NCI-H1092 treated with DMSO at 0.1 percent for 48 hours (cell line): Measurements from ENCODE around the gene PSMD10.

Source experiments
- DNase-seq: peaks from one replicate; lab custom pipeline; 2025; lab: John Stamatoyannopoulos, UW

Gene PSMD10, protein sequence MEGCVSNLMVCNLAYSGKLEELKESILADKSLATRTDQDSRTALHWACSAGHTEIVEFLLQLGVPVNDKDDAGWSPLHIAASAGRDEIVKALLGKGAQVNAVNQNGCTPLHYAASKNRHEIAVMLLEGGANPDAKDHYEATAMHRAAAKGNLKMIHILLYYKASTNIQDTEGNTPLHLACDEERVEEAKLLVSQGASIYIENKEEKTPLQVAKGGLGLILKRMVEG

DNA sequence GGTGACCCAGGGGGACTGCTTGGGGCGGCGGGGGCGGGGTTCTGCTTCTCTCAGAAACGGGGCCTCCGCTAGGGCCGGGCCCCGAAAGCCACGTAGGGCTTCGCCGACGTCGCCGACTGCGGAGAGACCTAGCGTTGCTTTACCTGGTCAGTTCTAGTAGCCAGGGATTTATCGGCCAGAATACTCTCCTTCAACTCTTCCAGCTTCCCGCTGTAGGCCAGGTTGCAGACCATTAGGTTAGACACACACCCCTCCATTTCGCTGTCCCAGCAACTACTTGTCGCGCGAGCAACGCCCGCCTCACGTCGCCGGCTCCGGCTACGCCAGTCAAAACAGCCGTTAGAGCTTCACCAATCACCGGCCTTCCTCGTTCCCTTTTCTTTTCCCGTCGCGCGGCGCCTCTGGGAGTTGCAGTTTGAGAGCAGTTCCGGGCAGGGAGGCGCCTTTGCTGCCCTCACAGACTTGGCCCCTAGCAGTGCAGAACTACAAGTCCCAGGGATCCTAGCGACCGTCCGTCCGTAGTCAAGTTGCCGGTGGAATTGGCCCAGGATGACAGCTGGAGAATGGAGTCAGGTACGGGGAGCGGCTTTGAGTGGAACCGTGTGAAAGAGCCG, at the start of gene PSMD10, which contains the start of gene ATG4A:
Gene PSMD10 (minus strand): TSS at position 279 of the 614 bp plus-strand sequence. CDS start 22 bp downstream, at position 257.
Gene ATG4A (plus strand): TSS at position 515 of the 614 bp plus-strand sequence. CDS start 49 bp downstream, at position 564.
- peak; percentile 96 for DNase-seq

DNA sequence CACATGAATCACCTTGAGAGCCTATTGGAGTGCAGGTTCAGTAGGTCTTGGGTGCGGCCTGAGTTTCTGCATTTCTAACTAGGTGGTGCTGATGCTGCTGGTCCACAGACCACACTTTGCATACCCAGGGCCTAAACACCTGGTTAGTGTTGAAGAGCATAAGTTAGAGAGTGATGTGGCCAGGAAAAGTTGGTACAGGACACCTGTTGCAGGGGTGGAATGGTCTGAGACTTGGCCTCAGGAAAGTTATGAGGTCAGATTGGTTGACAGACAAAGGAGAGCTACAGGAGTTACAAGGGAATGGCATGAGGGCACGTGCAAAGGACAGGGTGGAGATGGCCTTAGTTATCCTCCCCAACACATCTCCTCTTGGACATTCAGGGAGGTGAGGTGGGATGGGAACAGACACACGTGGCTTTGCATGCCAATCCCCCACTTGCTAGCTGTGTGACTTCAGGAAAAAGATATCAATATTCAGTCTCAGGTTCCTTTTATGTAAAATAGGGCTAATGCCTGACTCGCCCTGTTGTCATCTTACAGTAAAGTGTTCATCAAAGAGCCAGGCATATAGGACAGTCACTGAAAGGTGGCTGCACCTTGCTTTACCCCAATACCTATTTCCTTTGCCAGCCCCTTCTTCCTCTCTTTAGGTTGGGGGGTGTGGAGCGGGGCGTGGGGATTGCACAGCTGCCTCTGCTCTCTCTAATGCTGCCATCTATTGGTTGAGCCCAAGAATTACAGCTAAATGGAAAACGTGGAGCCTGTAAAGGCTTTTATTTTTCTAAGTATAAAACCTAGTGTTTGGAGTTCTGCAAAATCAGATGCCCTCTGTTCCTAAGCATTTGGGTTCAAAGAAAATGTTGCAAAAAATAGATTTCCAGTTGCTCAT, 47.7 kb upstream of the PSMD10 start:
- DNase-seq, result peak; percentile 2

DNA sequence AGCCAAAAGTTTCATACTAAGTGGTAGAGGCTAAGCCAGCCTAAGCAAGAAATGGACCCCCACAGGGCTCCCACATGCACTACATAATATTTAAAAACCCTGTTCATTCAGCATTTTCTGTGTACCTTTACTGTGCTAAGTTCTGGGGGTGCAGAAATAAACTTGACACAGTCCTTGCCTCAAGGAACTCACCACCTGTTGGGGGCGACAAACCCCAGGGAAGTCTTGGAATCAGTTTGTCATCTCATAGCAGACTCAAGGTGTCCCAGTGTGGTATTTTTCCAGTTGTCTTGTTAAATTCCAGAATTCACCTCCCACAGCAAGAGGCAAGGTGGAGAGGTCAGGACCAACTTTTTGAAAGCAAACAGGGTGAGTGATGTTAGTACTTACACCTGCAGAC, 43.4 kb upstream of the PSMD10 start:
- DNase-seq, result no peak

DNA sequence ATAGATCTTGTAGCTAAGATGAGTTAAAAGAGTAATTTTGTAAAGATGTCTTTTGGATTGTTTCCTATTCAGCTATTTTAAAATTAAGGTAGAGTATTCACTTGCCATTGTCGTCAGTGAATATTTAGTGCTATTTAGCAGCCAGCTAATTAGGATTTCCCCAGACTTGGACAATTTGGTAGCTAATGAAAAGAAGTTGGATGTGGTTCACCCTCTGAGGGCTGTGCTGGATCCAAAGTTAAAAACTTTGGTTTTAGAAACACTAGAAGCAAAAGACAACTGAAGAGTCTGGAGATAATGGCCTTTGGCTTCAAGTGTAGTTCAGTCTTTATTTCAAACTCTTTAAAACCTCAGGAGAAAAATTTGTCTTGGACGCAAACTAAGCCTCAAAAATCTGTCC, 41.5 kb upstream of the PSMD10 start:
- no peak for DNase-seq

DNA sequence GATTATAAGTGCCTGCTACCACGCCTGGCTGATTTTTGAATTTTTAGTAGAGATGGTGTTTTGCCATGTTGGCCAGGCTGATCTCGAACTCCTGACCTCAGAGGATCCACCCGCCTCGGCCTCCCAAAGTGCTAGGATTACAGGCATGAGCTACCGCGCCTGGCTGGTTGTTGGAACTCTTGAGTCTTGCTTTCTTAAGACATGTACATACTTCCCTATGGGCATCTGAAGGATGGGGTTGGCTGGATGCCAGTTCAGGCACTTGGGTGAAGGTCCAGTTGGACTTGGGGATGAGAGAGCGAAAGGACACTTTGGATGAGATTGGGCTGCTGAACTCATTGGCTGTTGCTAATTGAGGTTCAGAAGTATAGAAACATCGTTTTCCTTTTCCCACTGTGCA, 40.7 kb upstream of the PSMD10 start:
- DNase-seq, result no peak

DNA sequence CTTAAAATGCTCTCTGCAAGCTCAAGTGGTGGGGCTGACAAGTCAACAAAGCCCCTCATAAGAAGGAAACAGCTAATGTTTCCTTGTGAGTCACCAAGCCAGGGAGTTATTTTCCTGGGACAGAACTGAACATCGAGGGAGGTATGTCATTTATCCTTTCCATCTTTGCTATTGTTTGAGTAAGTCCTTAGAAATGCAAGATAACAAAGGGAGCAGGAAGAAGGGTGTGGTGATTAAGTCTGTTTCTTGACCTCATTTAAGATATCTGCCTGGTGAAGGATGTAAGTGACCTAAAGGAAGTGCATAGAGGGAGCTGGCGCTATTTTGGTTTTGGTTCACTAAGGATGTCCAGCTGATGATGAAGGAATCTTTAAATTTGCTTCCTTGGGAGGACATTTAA, 40.1 kb upstream of the PSMD10 start:
- no peak for DNase-seq

DNA sequence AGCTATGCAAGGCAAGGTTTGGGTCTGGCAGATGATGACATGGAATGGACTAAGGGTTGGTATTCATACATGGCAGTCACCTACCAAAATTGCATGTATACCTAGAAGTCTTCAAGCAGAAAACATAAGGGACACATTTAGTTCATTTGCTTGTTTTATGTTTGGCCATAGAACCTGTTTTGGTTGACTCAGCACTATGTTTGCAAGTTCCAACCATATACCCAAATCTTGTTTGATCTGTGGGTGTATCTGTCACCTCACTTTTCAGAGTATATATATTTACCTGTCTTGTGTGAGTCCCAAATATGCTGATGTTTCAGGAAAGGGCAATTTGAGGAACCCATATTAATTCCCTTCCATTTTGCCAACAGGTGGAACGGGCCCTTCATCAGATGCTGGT, 39.5 kb upstream of the PSMD10 start:
- DNase-seq, result no peak

DNA sequence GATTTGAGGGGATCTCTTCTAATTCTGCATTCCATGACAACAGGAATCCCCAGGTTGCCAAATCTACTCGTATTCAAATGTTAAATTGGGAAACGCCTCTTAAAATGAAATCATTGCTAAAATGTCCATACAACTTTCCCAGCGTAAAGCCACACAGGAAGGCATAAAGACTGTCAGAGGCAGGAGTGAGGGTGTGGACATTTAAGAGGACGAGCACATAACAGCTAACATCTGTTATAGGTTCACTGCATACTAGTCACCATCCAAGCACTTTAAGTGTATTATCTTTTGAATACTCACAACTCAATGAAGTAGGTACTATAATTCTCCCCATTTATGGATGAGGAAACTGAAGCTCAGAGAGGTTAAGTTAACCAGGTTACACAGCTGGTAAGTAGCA, 35.8 kb upstream of the PSMD10 start:
- DNase-seq, result no peak

DNA sequence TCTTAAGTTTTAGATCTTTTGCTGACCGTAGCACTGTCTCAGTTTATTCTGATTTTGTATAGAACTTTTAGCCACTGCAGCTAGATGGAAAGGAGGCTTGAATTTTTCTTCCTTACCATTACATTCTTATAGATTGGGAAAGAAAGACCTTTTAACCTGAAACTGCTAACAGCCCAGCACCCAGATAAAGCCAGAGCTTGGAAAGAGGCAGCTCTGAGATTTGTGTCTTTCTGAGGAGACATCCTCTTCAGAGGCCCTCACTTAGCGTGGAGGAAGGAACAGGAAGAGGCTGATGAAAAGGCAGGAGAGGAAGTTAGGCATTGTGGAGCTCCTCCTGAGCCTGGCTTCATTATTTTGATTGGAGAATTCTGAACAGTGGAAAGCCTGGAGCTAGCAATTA, 35.3 kb upstream of the PSMD10 start:
- no peak for DNase-seq

DNA sequence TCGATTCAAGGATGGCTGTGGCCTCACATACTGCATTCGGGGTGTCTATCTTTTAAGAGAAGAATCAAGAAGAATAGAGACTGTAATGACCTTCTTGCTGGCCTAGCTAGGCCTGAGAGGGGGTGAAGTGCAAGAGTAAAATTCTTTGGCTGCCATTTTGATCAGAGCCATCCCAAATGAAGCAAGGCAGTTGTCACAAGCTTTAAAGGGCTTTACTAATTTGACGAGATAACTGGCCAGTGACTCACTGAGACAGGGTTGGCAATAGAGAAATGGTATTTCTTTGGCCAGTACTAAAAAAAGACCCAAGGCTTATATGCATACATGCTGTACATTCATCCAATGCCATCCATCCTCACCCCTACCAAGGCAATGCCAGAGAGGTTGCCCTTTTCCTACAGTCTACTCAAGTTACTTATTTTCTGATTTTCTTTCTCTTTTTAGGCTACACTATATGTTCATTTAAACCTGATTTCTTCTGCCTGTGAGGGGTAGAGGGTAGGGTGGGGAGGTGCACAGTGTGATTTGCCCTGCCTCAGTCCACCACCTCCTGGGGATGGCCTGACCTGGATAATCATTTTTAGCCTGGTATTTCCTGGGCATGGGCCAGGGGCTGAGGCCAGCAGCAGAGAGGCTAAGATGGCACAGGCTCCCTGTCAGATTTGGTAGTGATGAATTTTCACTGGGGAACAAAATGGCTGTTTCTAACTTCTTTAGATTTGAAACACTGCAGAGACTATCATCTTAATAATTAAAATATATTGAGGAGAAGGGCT, 32.4 kb upstream of the PSMD10 start:
- DNase-seq, result no peak

DNA sequence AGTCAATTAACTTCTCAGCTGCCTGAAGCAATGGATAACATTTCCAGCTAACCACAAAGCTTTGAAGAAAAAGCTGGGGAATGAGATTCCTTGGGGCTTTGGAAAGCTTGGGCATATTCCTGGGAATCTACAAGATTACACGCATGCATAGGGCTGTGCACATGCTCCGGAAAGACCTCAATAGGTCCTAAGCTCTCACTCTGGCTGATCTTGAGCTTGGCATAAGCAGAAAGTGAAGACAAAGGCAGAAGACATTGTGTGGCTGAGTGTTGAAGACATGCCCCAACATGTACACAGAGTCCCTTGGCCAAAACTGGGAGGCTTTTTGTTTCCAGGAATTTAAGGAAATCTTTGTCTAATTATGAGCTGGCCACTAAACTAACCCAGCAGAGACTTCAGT, 31.4 kb upstream of the PSMD10 start:
- DNase-seq, result no peak

DNA sequence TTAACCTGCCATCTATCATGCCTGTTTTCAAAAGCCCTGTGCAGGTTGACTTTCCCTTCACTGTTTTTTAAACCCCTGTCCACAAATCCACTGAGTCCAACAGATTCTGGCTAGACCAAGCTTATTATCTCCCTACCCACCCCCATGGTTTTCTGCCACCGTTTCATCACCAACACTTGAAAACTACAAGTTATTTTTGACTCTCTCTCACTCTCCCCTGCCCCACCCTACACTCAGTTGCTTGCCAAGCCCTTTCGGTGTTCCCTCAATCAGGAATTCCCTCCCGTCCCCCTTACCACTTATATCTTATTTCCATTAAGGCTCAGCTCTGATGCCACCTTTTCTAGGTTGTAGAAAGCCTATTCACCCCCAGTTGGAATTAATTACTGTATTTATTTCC, 29.9 kb upstream of the PSMD10 start:
- DNase-seq, result no peak

DNA sequence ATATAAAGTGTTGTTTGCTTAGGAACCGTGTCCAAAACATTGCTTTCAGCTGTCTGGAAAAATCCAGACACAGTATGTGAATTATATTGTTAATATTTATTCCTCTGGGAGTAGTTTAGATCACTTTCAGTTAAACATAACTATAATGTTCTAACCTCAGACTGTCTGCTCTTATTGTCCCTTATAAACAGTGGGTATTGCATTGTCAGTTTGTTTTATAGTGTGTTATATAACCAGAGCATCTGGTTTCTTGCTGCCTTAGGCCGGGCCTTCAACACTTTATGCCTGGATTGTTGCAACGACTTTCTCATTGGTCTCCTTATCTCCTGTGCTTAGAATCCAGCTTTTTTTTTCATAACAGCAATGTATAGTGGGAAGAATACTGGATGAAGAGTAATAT, 26.6 kb upstream of the PSMD10 start:
- DNase-seq, result no peak

DNA sequence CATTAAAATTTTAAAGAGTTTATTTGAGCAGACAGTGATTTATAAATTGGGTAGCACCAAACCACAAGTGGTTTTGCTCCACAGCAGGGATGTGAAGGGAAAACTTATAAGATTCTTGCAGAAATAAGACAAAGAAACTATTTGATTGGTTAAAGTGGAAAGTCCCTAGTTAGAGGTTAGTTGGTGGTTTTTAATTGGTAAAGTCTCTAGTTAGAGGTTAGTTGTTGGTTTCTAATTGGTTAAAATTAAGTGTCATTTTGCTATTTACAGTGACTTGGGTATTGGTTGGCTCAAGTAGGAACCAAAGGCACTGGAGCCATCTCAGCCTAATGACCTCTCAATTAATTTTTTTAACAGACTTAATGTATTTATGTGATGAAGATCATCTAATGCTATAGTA, 23.2 kb upstream of the PSMD10 start:
- DNase-seq, result no peak

DNA sequence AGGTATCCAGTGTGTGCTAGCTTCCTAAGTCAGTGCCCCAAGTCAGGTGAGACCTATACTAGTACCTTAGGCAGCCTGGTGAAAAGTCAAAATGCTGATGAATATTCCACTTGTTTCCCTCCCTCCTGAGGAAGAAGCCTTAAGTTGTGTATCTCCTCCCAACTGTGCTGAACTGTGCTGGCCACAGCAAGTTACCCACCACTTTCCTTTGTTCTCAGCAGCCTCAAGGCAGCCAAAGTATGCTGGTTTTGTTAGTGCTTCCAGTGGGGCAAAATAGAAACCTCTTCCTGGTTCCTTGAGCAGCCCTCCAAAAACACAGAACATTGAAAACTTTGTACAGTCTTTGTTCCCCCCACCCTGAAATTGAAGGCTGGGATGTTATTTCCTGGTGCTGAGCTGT, 14.1 kb upstream of the PSMD10 start:
- no peak for DNase-seq

DNA sequence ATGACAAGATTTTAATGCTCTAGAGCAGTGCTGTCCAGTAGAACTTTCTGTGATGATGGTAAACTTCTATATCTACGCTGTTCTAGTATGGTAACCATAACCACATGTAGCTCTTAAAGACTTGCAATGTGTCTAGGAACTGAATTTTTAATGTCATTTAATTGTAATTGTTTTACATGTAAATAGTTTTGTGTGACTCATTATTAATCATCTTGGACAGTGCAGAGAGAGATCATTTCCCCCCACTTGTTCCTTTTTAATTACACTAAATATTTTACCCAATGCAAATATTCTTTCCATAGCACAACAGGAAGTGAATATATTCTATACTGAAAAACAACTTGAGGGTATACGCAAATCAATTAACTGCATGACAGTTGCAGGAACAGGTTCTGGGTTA, 6.0 kb upstream of the PSMD10 start:
- DNase-seq, result no peak

DNA sequence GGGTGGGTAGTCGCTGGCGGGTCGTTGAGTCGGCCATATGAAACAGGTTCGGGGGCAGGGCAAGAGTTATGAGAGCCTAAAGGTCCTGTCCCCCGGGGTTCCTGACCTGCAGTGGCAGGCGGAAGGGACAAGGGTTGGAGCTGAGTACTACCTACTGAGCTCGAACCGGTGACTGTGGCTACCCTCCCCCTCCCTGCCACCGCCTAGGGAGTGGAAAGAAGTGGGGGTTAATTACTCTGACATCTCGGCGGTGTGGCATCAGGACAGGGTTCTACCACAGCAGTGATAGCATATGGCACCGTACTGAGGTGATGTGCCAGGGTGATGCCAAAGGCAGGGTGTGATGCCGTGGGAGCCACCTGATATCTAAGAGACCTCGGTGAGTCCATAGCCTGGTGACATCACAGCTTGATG, 543 bp upstream of the PSMD10 start:
- DNase-seq, result peak; percentile 35

DNA sequence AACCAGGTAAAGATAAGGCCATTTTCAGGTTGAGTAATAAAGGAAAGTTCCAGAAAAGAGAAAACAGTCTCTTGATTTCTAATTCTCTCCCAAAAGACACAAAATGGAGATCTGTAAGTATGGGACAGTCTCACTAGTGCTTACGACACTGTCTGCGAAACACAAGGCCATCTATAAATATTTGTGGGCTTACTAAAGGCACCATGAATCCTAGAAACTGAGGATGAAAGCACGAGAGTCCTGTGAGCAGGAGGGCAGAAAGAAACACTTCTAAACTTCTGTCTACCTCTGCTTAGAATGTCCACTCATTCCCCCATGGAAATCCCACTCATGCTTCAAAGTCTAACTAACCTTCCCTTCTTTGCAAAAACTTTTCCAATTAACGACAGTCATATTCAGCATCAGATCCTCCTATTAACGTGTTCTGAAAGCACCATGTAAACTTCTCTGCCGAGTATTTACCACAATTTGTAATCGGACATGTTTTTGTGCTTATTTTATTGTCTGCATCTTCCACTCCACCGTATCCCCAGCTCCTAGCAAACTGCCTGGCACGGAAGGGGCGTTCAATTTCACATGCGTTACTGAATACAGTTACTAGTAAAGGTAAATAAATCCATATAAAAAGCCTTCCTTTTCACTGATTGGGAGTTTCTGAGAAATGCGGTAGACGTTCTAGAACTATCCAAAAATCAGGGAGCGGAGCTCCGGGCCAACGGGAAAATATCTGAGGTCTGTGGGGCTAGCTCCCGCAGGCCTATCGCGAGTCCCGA, 665 bp downstream of the PSMD10 start:
- DNase-seq, result no peak

DNA sequence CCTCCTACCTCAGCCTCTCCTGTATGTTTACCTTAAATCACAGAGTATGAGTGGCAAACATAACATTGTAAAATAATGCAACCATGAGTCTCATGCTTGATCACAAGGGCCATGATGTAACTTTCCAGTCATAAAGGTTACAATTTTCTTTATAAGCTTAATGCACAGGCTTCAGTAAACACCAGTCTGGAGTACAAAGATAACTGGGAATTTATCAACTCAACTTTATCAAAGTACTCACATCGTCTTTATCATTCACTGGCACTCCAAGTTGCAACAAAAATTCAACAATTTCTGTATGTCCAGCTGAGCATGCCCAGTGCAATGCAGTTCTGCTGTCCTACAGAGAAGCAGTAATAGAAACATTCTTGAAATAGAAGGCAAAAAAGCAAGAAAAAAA, 2.8 kb downstream of the PSMD10 start:
- no peak for DNase-seq

DNA sequence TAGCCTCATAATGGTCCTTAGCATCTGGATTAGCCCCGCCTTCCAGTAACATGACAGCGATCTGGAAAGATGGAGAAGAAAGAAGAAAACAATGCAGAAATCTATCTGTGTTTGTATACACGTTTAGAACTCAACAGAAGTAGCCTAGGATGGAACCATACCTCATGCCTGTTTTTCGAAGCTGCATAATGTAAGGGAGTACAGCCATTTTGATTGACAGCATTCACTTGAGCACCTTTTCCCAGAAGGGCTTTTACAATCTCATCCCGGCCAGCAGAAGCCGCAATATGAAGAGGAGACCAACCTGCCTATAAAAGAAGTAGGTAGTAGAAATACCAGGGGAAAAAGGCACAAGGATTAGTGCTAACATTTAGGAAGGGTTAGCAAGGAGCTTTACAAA, 3.5 kb downstream of the PSMD10 start:
- no peak for DNase-seq

DNA sequence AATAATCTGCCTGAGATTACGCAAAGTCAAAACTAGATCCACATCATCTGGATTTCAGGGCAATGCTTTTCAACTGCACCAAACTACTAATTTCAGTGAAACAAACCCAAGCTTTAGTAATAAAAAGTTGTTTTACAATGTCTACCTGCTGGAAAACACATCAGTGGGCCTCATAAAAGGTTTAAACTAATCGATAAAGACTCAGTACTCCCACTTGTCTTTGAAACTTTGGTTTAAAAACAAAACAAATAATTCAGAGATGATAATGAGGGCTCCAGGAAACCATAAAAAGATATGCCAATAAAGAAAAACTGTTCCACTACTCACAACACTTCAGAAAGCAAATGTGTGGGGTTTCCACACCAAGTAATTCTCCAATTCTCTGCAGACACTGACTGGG, 10.2 kb downstream of the PSMD10 start:
- DNase-seq, result no peak
